ENCODE data around the gene TPSD1.
"Not testable (repeated sequence)": the region's sequence is repeated elsewhere in the genome, so short reads cannot be mapped to it uniquely, and the experiment has no call there.

Gene TPSD1

GRCh38 chr16:1263591-1264344 is 7.9 kb downstream of the TPSD1 start:
- DNase-seq, result no peak

- DNase-seq, result no peak
These were observed 8.6 kb downstream of the TPSD1 start for GRCh38 chr16:1264345-1265089.

- no peak for DNase-seq
These were observed 9.3 kb downstream of the TPSD1 start for GRCh38 chr16:1265090-1265630.

- DNase-seq, result no peak
These were observed 10.0 kb downstream of the TPSD1 start for GRCh38 chr16:1265826-1266225.

- not testable (repeated sequence) for DNase-seq
These were observed 13.5 kb downstream of the TPSD1 start for GRCh38 chr16:1269418-1269817.

- no peak for DNase-seq
These were observed 15.5 kb downstream of the TPSD1 start for GRCh38 chr16:1271380-1271723.

- peak; percentile 14 for DNase-seq
These were observed 16.0 kb downstream of the TPSD1 start for GRCh38 chr16:1271724-1272413.

GRCh38 chr16:1272453-1273198 is 16.8 kb downstream of the TPSD1 start:
- no peak for DNase-seq

GRCh38 chr16:1273816-1274215 is 17.9 kb downstream of the TPSD1 start:
- no peak for DNase-seq

- no peak for DNase-seq
These were observed 18.9 kb downstream of the TPSD1 start for GRCh38 chr16:1274767-1275166.

GRCh38 chr16:1275791-1276579 is 20.1 kb downstream of the TPSD1 start:
- DNase-seq, result no peak

GRCh38 chr16:1276580-1276878 is 20.7 kb downstream of the TPSD1 start:
- DNase-seq, result no peak

- no peak for DNase-seq
These were observed 21.3 kb downstream of the TPSD1 start for GRCh38 chr16:1277151-1277598.

GRCh38 chr16:1277617-1278282 is 21.9 kb downstream of the TPSD1 start:
- no peak for DNase-seq

GRCh38 chr16:1278477-1278876 is 22.6 kb downstream of the TPSD1 start:
- no peak for DNase-seq

- no peak for DNase-seq
These were observed 23.4 kb downstream of the TPSD1 start for GRCh38 chr16:1279081-1279944.

- no peak for DNase-seq
These were observed 24.2 kb downstream of the TPSD1 start for GRCh38 chr16:1279945-1280589.

- no peak for DNase-seq
These were observed 24.9 kb downstream of the TPSD1 start for GRCh38 chr16:1280783-1281182.

GRCh38 chr16:1281517-1281916 is 25.6 kb downstream of the TPSD1 start:
- no peak for DNase-seq

Measured in effector CD8-positive, alpha-beta T cell (primary cell).